ENCODE data around the gene LAIR2.

DNA sequence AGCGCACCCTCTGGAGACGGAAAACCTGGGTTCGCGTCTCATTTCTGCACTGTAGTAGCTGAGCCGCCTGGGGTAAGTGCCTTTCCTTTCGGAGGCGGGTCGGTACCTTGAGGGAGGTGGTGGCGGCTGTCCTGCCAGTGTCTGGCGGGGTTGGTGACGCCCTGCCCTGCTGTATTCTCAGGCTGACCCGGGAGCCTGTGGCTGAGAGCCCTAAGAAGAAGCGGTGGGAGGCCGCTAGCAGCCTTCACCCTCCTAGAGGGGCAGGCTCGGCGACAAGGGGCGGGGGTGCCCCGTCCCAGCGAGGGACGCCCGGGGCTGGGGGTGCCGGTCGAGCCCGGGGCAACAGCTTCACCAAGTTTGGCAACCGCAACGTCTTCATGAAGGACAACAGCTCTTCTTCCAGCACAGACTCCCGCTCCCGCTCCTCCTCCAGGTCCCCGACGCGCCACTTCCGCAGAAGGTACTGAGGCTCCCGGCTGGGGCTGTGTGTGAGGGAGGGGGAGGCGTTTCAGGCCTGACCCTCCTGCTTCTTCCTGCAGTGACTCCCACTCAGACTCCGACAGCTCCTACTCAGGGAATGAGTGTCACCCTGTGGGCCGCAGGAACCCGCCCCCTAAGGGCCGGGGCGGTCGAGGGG lies 46.7 kb upstream of the LAIR2 start:
- TF ChIP-seq, protein P1, sequence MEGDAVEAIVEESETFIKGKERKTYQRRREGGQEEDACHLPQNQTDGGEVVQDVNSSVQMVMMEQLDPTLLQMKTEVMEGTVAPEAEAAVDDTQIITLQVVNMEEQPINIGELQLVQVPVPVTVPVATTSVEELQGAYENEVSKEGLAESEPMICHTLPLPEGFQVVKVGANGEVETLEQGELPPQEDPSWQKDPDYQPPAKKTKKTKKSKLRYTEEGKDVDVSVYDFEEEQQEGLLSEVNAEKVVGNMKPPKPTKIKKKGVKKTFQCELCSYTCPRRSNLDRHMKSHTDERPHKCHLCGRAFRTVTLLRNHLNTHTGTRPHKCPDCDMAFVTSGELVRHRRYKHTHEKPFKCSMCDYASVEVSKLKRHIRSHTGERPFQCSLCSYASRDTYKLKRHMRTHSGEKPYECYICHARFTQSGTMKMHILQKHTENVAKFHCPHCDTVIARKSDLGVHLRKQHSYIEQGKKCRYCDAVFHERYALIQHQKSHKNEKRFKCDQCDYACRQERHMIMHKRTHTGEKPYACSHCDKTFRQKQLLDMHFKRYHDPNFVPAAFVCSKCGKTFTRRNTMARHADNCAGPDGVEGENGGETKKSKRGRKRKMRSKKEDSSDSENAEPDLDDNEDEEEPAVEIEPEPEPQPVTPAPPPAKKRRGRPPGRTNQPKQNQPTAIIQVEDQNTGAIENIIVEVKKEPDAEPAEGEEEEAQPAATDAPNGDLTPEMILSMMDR (IDR thresholded peaks at IDR 0.05), result no peak
- no peak for TF ChIP-seq POLR2AphosphoS5 (IDR thresholded peaks at IDR 0.05)
- TF ChIP-seq POLR2A (IDR thresholded peaks at IDR 0.05), result no peak
